Coronary artery (tissue), 2 donors: ENCODE data around the gene KLF16.

Source experiments
- DNase-seq: peaks from one replicate; pipeline ENCODE4 v3.0.0-alpha.2; 2017; ENCODE audit warnings: low spot score
- H3K27ac ChIP-seq, 2 donors: fragments of 200-600 bp; sonication (generic); one replicate each; pipeline ENCODE4 v1.5.1; 2016 to 2019
- H3K4me3 ChIP-seq: fragments of 200-600 bp; sonication (generic); 2 replicates; pipeline ENCODE4 v1.5.1; 2016; ENCODE audit warnings: mild to moderate bottlenecking, moderate library complexity
- TF ChIP-seq, protein P1 (sequence below): fragments of 200-600 bp; sonication (generic); IDR thresholded peaks from one replicate; pipeline ENCODE4 v1.5.1; 2019; ENCODE audit warnings: antibody characterized with exemption

Gene KLF16

DNA sequence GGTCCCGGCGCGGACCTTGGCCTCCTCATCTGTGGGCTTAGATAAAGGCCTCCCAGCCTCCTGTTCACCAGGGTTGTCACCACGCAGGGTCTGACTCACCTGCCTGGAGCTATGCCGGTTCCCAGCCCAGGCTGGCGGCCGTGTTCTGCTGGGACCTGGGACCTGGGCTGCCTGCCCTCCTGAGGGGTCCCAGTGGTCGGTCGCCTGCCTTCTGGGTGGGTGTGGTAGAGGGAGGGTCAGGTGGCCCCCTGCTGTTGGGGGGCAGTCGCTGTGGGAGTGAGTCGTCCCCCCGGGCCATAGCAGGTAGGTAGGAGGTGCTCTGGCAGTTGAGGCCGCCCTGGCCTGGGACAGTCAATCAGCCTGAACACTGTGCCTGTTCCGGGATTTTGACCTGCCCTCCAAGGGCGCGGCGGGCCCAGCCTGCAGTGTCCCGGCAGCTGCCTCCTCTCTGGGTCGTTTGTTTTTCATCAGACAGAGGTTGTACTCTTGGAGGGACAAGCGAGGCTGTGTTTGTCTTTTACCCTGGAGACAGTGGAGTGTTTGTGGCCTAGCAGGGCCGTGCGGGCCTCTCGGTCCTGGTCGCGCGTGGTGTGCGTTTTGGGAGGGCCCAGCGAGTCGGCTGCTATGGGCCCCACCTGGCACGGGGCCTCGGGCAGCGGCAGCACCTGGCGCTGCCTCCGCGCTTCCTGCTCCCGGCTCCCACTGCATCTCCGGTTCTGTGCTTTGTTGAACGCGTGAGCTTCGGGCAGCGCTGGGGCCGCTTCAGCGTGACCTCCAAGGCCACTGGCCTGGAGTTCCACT lies 44.4 kb upstream of the KLF16 start:
- no peak overlapping the region for H3K4me3 ChIP-seq
- TF ChIP-seq, protein P1, sequence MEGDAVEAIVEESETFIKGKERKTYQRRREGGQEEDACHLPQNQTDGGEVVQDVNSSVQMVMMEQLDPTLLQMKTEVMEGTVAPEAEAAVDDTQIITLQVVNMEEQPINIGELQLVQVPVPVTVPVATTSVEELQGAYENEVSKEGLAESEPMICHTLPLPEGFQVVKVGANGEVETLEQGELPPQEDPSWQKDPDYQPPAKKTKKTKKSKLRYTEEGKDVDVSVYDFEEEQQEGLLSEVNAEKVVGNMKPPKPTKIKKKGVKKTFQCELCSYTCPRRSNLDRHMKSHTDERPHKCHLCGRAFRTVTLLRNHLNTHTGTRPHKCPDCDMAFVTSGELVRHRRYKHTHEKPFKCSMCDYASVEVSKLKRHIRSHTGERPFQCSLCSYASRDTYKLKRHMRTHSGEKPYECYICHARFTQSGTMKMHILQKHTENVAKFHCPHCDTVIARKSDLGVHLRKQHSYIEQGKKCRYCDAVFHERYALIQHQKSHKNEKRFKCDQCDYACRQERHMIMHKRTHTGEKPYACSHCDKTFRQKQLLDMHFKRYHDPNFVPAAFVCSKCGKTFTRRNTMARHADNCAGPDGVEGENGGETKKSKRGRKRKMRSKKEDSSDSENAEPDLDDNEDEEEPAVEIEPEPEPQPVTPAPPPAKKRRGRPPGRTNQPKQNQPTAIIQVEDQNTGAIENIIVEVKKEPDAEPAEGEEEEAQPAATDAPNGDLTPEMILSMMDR = no peak
- H3K27ac ChIP-seq = no peak overlapping the region
- no peak for DNase-seq

DNA sequence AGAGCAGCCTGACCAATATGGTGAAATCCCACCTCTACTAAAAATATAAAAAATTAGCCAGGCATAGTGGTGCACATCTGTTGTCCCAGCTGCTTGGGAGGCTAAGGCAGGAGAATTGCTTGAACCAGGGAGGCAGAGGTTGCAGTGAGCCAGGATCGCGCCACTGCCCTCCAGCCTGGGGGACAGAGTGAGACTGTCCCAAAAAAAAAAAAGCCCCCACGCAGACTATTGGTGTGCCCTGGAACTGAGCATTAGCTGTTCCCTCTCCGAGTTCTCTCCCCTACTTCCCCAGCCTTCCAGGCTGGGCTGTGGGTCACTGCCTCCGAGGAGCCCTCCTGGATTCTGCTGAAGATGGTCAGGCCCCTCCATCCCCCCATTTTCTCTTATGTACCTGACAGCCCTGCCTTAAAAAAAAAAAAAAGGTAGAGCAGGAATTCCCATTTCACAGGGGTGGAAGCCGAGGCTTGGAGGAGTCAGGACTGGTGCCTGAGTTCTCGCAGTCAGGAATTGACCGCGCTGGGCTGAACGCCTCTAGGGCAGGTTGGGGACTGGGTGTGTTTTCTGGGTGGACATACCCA lies 43.7 kb upstream of the KLF16 start:
- Histone ChIP-seq H3K4me3 (no peak overlapping the region), H3K27ac (no peak overlapping the region)
- no peak for DNase-seq
- TF ChIP-seq, protein P1 = no peak

DNA sequence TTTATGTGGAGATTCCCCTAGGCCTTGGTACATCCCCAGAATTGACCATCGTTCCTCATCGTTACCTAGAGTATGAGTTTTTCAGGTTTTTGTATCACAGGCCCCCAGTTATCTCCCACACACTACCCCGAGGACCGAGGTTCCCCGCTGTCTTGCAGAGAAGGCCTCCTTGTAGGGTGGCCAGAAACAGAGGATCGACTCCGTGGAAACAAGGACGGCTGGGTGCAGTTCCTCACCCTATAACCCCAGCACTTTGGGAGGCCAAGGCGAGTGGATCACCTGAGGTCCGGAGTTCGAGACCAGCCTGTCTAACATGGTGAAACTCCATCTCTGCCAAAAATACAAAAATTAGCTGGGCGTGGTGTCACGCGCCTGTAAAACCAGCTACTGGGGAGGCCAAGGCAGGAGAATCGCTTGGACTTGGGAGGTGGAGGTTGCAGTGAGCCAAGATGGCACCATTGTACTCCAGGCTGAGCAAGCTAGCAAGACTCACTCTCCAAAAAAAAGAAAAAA lies 42.5 kb upstream of the KLF16 start:
- TF ChIP-seq, protein P1 = no peak
- Histone ChIP-seq H3K4me3 (peak overlapping the region; percentile 90), H3K27ac (peak overlapping the region; percentile 74 to 90)
- DNase-seq = no peak

DNA sequence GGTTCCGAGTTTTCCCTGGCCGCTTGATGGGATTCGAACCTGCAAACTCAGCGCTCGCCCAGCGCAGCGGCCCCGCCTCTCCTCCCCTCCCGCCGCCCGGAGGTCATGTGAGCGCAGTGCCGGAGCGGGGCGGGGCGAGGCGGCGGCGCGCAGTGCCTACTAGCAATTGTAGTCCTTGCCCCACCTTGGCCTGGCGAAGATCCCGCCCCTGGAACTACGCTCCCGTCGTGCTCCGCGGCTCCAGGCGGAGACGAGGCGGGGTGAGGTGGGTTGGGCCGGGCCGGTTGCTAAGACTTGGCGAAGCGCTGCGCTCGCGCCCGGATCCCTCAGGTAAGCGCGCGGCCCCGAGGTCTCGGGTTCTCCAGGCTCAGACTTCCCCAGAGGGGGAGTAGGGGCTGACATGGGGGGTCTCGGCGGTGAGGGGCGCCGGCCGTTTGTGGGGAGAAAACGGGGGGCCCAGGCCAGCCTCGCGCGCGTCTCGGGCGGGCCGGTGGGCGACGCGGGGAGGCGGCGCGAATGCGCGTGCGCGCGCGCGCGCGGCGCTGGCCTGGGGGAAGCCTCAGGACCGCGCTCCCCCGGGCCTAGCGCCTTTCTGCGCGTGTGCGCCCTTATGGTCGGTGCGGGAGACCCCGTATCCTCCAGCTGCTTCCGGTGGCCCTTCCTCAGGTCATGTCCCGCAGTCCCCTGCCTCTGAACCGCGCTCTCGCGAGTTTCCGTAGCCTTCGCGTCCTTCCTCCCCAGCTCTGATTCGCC lies 41.9 kb upstream of the KLF16 start, which contains the start of the genes ADAT3 and SCAMP4:
Gene ADAT3, plus strand, starts transcription at position 290 of the 753 bp plus-strand sequence. CDS start 6,649 bp downstream, outside the sequence.
Gene SCAMP4, plus strand, starts transcription at position 290 of the 753 bp plus-strand sequence. CDS start 9,621 bp downstream, outside the sequence.
- H3K4me3 ChIP-seq = peak within 1 kb of the TSS; percentile 90
- DNase-seq = peak; percentile 98
- H3K27ac ChIP-seq = peak within 1 kb of the TSS; percentile 74 to 90
- TF ChIP-seq, protein P1 = no peak

DNA sequence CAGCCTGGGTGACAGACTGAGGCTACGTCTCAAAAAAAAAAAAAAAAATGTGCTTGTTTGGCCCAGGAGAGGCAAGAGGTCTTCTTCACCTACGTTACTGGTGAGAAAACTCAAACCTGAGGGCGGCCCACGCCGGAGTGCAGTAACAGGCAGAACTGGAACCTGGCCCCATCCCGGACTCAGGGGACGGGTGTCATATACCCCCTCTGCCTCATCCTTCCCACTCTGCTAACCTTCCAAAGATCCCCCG lies 41.4 kb upstream of the KLF16 start:
- no peak for DNase-seq
- peak overlapping the region; percentile 64 to 90 for H3K27ac ChIP-seq
- TF ChIP-seq, protein P1 = no peak
- peak overlapping the region; percentile 90 for H3K4me3 ChIP-seq

DNA sequence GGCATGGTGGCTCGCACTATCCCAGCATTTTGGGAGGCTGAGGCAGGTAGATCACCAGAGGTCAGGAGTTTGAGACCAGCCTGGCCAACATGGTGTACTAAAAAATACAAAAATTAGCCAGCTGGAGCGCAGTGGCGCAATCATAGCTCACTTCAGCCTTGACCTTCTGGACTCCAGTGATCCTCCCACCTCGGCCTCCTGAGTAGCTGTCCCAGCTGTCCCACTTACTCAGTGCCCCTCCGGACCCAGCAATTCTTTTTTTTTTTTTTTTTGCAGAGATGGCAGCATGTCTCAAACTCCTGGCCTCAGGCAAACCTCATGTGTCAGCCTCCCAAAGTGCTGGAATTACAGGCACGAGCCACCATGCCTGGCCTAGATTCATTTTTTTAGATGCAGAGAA lies 39.5 kb upstream of the KLF16 start:
- no peak for DNase-seq
- Histone ChIP-seq H3K4me3 (no peak overlapping the region), H3K27ac (peak overlapping the region; percentile 11 to 80)
- TF ChIP-seq, protein P1 = no peak
